ENCODE results near the gene LSM3.

DNA sequence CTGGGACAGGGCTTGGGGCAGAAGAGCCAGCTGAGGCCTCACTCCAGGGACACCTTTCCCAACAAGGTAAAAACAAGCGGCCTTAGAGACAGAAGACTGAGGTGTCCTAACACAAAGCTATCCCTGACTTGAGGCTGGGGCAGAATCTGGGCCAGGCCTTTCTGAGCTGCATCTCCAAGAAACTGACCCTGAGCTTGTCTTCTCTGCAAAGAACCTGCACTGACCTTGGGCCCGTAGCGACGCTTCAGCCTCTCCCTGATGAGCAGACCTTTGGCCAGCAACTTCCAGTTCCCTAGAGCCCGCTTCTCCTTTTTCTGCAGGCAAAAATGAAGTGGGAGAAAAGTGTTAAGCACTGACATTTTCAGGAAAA, 31.6 kb upstream of the LSM3 start:
- TF ChIP-seq, protein P1, sequence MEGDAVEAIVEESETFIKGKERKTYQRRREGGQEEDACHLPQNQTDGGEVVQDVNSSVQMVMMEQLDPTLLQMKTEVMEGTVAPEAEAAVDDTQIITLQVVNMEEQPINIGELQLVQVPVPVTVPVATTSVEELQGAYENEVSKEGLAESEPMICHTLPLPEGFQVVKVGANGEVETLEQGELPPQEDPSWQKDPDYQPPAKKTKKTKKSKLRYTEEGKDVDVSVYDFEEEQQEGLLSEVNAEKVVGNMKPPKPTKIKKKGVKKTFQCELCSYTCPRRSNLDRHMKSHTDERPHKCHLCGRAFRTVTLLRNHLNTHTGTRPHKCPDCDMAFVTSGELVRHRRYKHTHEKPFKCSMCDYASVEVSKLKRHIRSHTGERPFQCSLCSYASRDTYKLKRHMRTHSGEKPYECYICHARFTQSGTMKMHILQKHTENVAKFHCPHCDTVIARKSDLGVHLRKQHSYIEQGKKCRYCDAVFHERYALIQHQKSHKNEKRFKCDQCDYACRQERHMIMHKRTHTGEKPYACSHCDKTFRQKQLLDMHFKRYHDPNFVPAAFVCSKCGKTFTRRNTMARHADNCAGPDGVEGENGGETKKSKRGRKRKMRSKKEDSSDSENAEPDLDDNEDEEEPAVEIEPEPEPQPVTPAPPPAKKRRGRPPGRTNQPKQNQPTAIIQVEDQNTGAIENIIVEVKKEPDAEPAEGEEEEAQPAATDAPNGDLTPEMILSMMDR (IDR thresholded peaks at IDR 0.05): no peak
- TF ChIP-seq EP300 (IDR thresholded peaks at IDR 0.05): no peak
- TF ChIP-seq POLR2AphosphoS5 (IDR thresholded peaks at IDR 0.05): no peak
- TF ChIP-seq POLR2A (IDR thresholded peaks at IDR 0.05): no peak

All from sigmoid colon (tissue), 4 donors.